Psoas muscle (tissue), 8 donors: Measurements from ENCODE around the gene IQSEC3. TPM values are rescaled to one million over a fixed set of nuclear protein-coding genes. Genes with fewer than 3 reads are reported as not detected.

ENCODE experiments used
- ATAC-seq, 4 donors: fragments of 200-7000 bp; cut with Tn5 transposase; one replicate each; pipeline ENCODE4 v1.9.1; 2020; ENCODE audit warnings: moderate library complexity in 3 of 4, mild to moderate bottlenecking in 2 of 4
- DNase-seq, 2 donors: peaks; one replicate each; pipeline ENCODE4 v3.0.0-alpha.2; 2020
- H3K27ac ChIP-seq: fragments of 200-600 bp; one replicate; pipeline ENCODE4 v1.8.0; 2022
- H3K27me3 ChIP-seq, 3 donors: fragments of 200-600 bp in 1 of 3; one replicate each; pipeline versions ENCODE4 v1.6.1 to v1.8.0; 2013 to 2022; ENCODE audit warnings: low read length in 2 of 3, mild to moderate bottlenecking in 2 of 3, moderate library complexity in 1 of 3; ENCODE audit not compliant: insufficient read depth in 3 of 3
- H3K36me3 ChIP-seq, 2 donors: fragments of 200-600 bp in 1 of 2; one replicate each; pipeline versions ENCODE4 v1.6.1 to v1.8.0; 2013 to 2022; ENCODE audit warnings: low read depth in 1 of 2, mild to moderate bottlenecking in 1 of 2, moderate library complexity in 1 of 2; ENCODE audit not compliant: insufficient read depth in 1 of 2
- H3K4me1 ChIP-seq: fragments of 200-600 bp; one replicate; pipeline ENCODE4 v1.8.0; 2022
- H3K4me3 ChIP-seq: fragments of 200-600 bp; one replicate; pipeline ENCODE4 v1.8.0; 2022; ENCODE audit warnings: mild to moderate bottlenecking
- H3K9me3 ChIP-seq: fragments of 200-600 bp; one replicate; pipeline ENCODE4 v1.8.0; 2022
- CTCF ChIP-seq: fragments of 200-600 bp; IDR thresholded peaks from one replicate; pipeline ENCODE4 v1.8.0; 2022; ENCODE audit warnings: antibody characterized with exemption
- WGBS, 3 donors: extraction: QIAGEN DNeasy Blood & Tissue Kit; methylation state at CpG; one replicate each; pipeline versions ENCODE4 v1.1.6 to v1.1.7; 2013; 5-methylcytosine and 5-hydroxymethylcytosine counted together
- intact Hi-C, 2 donors: fragments of 100-400 bp; cut with DNase I; formaldehyde crosslinking; loops; one replicate each; pipeline versions ENCODE4 v1.11.0 to v1.14.2; 2022
- polyA plus RNA-seq, 3 donors: library from polyadenylated mRNA; stranded (reverse); fragments of 200-250 nt; gene quantifications; one replicate each; pipeline ENCODE4 v1.2.3, GENCODE V29; 2013
- total RNA-seq, 4 donors: library from RNA; stranded (reverse); fragmentation: NEBNext Ultra II Directional in 2 of 4; extraction: Animal tissue kit (Norgen Biotek cat#: 25700) in 2 of 4; gene quantifications; one replicate each; pipeline versions ENCODE4 v1.2.1 to v1.2.4, GENCODE V29; 2021 to 2023
- donor health status: healthy with polysubstance abuse.
- donor health status: DM: no; HTN: no; CAD: no; lungs with moderate emphysema.
- donor health status: Bipolar disorder and iron deficiency.
- donor health status: healthy.
- donor health status: DM: yes; HTN: yes; CAD: no.
- donor health status: DM: no; HTN: no; CAD: no.
- donor health status: DM: no; HTN: no; CAD: no.
- donor health status: DM: yes; HTN: yes; CAD: no.

The IQSEC3 gene
- total and polyA plus RNA-seq, 7 donors, result 0.23 to 1.8 (median 0.58) TPM

- no peak overlapping the region for H3K4me3 ChIP-seq
- no peak for TF ChIP-seq CTCF
- ATAC-seq (no peak), DNase-seq (no peak)
- no peak overlapping the region for H3K27ac ChIP-seq
- peaks cover 14% of the 10 kb centered on the region for H3K4me1 ChIP-seq
- no peaks in the 10 kb centered on the region for H3K9me3 ChIP-seq
- peaks cover 0 to 2% (median 0%) of the 10 kb centered on the region in 3 donors for H3K27me3 ChIP-seq
- intact Hi-C loops, result no loop called here
- WGBS, 3 donors, result 90 to 92% (median 91%) methylated on average over 21 of the region's 21 CpGs
- no peaks in the 10 kb centered on the region for H3K36me3 ChIP-seq
These were observed 140.3 kb downstream of the IQSEC3 start for GRCh38 chr12:206746-207440.

GRCh38 chr12:207804-208203, 141.2 kb downstream of the IQSEC3 start:
- H3K4me1 ChIP-seq, result peaks cover 10% of the 10 kb centered on the region
- intact Hi-C loops, result no loop called here
- no peak for TF ChIP-seq CTCF
- H3K4me3 ChIP-seq, result no peak overlapping the region
- no peak overlapping the region for H3K27ac ChIP-seq
- peaks cover 0 to 2% (median 0%) of the 10 kb centered on the region in 3 donors for H3K27me3 ChIP-seq
- H3K36me3 ChIP-seq, result no peaks in the 10 kb centered on the region
- no peaks in the 10 kb centered on the region for H3K9me3 ChIP-seq
- DNase-seq (no peak), ATAC-seq (no peak)
- 77 to 85% (median 78%) methylated on average over 10 of the region's 10 CpGs for WGBS, 3 donors

GRCh38 chr12:208813-209212, 142.2 kb downstream of the IQSEC3 start:
- H3K27me3 ChIP-seq, result peaks cover 0 to 2% (median 0%) of the 10 kb centered on the region in 3 donors
- peaks cover 5% of the 10 kb centered on the region for H3K4me1 ChIP-seq
- ATAC-seq, result no peak
- no peak for TF ChIP-seq CTCF
- no peaks in the 10 kb centered on the region for H3K9me3 ChIP-seq
- DNase-seq, result no peak
- no peak overlapping the region for H3K4me3 ChIP-seq
- intact Hi-C loops, result no loop called here
- H3K27ac ChIP-seq, result no peak overlapping the region
- no peaks in the 10 kb centered on the region for H3K36me3 ChIP-seq
- 66 to 75% (median 74%) methylated on average over 4 of the region's 4 CpGs for WGBS, 3 donors

GRCh38 chr12:209246-209645, 142.7 kb downstream of the IQSEC3 start:
- H3K36me3 ChIP-seq, result no peaks in the 10 kb centered on the region
- intact Hi-C loops, result no loop called here
- H3K4me1 ChIP-seq, result peaks cover under 1% of the 10 kb centered on the region
- H3K4me3 ChIP-seq, result no peak overlapping the region
- DNase-seq (no peak), ATAC-seq (no peak)
- H3K27ac ChIP-seq, result no peak overlapping the region
- TF ChIP-seq CTCF, result no peak
- 81 to 89% (median 88%) methylated on average over 15 of the region's 15 CpGs for WGBS, 3 donors
- H3K9me3 ChIP-seq, result no peaks in the 10 kb centered on the region
- H3K27me3 ChIP-seq, result peaks cover 0 to under 1% (median 0%) of the 10 kb centered on the region in 3 donors

- no peak for TF ChIP-seq CTCF
- DNase-seq (no peak), ATAC-seq (no peak)
- H3K36me3 ChIP-seq, result no peaks in the 10 kb centered on the region
- H3K4me1 ChIP-seq, result no peaks in the 10 kb centered on the region
- H3K27ac ChIP-seq, result no peak overlapping the region
- H3K9me3 ChIP-seq, result no peaks in the 10 kb centered on the region
- H3K4me3 ChIP-seq, result no peak overlapping the region
- H3K27me3 ChIP-seq, result peaks cover 0 to 3% (median 0%) of the 10 kb centered on the region in 3 donors
- 89 to 92% (median 91%) methylated on average over 12 of the region's 12 CpGs for WGBS, 3 donors
- intact Hi-C loops, result no loop called here
These were observed 143.3 kb downstream of the IQSEC3 start for GRCh38 chr12:209851-210250.
